Left hindlimb (tissue), 1 donor: ENCODE data around the gene SREBF1.
"Not testable (repeated sequence)": the region's sequence is repeated elsewhere in the genome, so short reads cannot be mapped to it uniquely, and the experiment has no call there.

Experiments
- DNase-seq: peaks from one replicate; pipeline ENCODE4 v3.0.0-alpha.2; 2018

The SREBF1 gene

GRCh38 chr17:17809531-17810083 lies 27.2 kb downstream of the SREBF1 start:
- DNase-seq, result no peak

DNA sequence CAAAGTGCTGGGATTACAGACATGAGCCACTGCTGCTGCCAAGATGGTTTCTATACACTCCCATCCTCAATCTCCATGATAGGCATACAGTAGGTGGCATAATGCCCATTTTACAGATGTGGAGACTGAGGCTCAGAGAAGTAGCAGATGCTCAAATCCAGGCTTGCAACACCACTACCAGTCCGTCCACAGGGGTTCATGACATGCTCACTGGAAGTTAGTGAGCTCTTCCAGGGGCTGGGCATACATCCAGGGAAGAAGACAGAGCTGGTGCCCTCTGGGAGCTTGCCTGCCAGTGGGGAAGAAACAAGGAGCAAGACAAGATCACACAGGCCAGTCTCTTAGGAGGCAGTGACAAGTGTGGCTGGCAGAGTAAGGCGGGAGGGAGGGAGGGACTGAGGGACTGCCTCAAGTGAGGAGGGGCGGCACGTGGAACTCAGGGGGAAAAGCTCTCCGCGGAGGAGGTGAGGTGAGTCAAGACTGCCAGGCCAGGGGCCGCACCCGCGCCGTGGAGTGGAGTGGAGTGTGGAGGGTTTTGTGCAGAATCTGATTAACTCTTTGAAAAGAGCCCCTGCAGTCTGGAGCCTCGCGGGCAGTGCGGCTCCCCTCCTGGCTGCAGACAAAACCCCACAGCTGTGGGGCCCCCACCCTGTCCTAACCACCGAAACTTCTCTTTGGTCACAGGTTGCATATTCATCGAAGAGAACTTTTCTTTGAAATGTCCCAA lies 27.9 kb downstream of the SREBF1 start:
- no peak for DNase-seq

DNA sequence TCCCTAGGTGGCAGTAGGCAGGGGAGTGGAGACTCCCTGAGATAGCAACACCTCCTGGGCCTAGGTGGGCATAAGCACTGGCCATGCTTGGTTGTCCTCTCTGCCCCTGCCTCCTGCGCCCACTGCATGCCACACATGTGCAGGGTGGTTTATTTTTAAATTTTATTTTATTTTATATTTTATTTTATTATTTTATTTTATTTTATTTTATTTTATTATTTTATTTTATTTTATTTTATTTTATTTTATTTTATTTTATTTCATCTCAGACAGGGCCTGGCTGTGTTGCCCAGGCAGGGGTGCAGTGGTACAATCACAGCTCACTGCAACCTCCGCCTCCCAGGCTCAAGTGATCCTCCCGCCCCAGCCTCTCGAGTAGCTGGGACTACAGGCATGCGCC lies 28.6 kb downstream of the SREBF1 start:
- DNase-seq, result not testable (repeated sequence)

DNA sequence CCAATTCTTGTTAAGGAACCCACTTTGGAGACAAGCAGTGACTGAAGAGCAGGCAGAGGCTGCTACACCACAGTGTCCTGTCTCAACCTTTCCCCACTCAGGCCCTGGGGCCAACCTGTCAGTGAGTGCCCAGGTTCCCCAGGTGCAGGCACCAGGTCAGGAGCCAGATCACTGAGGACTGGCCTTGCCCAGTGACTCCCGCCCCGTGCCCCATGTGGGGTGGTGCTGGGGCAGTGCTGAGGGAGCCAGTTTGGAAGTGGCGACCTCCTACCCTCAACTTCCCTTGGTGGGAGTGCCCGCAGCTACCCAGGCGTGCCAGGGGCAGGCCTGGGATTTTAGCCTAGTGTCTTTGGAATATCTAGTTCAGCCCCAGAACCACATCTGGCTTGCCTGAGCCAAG lies 29.3 kb downstream of the SREBF1 start:
- no peak for DNase-seq

- no peak for DNase-seq
These were observed 30.0 kb downstream of the SREBF1 start for GRCh38 chr17:17806611-17807274.

DNA sequence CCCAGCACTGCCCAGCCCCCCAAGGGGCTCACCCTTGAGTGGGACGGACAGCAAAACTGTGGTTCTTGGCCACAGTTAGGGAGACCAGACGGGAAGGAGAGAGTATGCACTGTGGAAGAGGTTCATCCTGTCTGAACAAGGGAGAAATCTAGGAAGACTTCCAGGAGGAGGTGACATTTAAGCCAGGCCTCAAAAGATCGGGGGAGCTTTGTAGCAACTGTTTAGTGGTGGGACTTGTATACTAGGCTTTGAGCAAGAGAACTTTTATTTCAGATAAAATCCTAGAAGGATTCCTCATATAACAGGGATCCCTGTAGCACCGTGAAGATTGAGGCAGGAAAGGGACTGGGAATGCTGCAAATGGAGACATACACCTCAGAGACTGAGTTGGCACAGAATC lies 30.8 kb downstream of the SREBF1 start:
- DNase-seq, result no peak

- DNase-seq, result no peak
These were observed 31.2 kb downstream of the SREBF1 start for GRCh38 chr17:17805575-17805974.

DNA sequence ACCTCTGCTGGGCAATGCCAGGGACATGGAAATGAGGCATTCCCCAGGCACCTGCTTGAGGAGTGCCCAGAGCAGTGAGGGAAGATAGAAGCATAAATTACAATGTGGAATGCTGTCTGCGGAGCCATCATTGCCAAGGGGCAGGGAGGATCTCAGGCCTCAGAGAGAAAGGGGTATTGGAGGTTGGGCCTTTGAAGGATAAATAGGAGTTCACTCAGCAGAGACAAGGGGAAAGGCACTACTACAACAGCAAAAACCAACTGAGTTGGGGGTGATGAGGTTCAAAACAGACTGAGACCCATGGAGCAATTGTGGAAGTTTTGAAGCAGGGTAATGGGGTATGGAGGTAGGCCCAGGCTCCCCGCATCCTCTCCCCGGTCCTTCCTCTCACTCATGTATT lies 32.8 kb downstream of the SREBF1 start:
- DNase-seq, result no peak

GRCh38 chr17:17801800-17802481 lies 34.8 kb downstream of the SREBF1 start:
- no peak for DNase-seq

GRCh38 chr17:17800504-17801021 lies 36.2 kb downstream of the SREBF1 start:
- no peak for DNase-seq

DNA sequence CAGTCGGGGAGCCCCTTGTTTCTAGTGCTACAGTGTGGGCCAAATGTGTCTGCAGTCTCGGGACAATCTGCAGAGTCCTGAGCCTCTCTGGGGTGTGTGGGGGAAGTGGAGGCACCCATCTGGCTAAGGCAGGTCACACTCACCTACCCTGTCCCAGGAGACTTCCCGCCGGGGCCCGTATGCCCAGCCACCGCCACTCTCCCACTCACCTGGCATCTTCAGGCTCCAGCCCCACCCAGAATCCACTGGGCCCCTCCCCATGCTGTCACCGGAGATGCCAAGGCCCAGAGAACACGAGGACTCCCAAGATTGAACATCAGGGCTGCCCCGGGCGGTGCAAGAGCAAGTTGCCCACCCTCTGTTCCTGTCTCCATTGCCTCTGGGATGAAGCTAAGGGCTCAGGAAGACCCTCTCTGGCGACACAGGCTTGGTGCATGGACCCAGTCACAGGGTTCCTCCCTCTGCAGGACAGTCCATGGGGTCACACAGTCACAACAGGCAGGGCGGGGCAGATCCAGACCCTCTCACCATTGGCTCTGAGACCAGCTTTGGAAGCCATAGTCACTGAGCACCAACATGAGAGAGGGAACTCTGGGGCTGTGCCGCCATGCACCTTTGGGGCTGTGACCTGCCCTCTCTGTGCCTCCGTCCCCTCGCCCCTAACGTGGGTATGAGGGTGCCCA lies 38.1 kb downstream of the SREBF1 start:
- DNase-seq, result no peak

- DNase-seq, result no peak
These were observed 38.7 kb downstream of the SREBF1 start for GRCh38 chr17:17798010-17798556.

- DNase-seq, result no peak
These were observed 39.5 kb downstream of the SREBF1 start for GRCh38 chr17:17797119-17797809.

GRCh38 chr17:17796787-17797061 lies 40.1 kb downstream of the SREBF1 start:
- DNase-seq, result no peak

DNA sequence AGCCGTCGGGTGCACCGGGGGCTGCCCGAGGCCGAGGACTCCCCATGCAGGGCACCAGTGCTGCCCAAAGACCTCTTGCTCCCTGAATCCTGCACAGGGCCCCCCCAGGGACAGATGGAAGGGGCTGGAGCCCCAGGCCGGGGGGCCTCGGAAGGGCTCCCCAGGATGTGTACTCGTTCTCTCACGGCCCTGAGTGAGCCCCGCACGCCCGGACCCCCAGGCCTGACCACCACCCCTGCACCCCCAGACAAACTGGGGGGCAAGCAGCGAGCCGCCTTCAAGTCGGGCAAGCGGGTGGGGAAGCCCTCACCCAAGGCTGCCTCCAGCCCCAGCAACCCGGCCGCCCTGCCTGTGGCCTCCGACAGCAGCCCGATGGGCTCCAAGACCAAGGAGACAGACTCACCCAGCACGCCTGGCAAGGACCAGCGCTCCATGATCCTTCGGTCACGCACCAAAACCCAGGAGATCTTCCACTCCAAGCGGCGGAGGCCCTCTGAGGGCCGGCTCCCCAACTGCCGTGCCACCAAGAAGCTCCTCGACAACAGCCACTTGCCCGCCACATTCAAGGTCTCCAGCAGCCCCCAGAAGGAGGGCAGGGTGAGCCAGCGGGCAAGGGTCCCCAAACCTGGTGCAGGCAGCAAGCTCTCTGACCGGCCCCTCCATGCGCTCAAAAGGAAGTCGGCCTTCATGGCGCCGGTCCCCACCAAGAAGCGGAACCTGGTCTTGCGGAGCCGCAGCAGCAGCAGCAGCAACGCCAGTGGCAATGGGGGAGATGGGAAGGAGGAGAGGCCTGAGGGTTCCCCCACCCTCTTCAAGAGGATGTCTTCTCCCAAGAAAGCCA lies 40.6 kb downstream of the SREBF1 start:
- DNase-seq, result no peak

DNA sequence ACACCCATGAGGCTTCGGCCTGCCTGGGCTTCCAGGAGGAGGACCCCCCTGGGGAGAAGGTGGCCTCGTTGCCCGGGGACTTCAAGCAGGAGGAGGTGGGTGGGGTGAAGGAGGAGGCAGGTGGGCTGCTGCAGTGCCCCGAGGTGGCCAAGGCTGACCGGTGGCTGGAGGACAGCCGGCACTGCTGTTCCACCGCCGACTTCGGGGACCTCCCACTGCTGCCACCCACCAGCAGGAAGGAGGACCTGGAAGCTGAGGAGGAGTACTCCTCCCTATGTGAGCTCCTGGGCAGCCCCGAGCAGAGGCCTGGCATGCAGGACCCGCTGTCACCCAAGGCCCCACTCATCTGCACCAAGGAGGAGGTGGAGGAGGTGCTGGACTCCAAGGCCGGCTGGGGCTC lies 41.5 kb downstream of the SREBF1 start:
- no peak for DNase-seq

GRCh38 chr17:17794382-17794781 lies 42.4 kb downstream of the SREBF1 start:
- no peak for DNase-seq

GRCh38 chr17:17793378-17794214 lies 43.2 kb downstream of the SREBF1 start:
- DNase-seq, result no peak

- no peak for DNase-seq
These were observed 44.0 kb downstream of the SREBF1 start for GRCh38 chr17:17792551-17793377.
